CD4-positive, alpha-beta T cell treated with Interleukin-4 for 1 hour (primary cell): Measurements from ENCODE around the gene PRR7.

ENCODE experiments used
- DNase-seq, 2 donors: peaks; one replicate each; pipeline ENCODE4 v3.0.0-alpha.2; 2020 to 2022

Gene PRR7

GRCh38 chr5:177438468-177438867 lies 8.1 kb upstream of the PRR7 start:
- no peak for DNase-seq

DNA sequence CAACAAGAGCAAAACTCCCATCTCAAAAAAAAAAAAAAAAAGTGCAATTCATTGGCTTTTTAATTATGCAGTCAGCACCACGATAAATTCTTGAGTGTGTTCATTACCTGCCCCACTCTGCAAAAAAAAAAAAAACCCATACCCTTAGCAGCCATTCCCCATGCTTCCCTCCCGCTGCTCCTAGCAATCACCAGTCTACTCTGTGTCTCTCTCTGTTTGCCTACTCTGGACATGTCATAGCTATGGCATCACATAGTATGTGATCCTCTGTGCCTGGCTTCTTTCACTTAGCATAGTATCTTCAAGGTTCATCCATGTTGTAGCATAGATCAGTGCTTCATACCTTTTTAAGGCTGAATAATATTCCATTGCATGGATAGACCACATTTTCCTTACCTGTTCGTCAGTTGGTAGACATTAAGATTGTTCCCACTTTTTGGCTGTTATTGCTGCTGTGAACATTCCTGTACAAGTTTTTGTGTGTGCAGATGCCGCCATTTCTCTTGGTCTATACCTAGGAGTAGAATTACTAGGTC lies 7.0 kb upstream of the PRR7 start:
- DNase-seq = no peak

- DNase-seq = peak; percentile 51 to 76
Measured at GRCh38 chr5:177440211-177440989, 6.2 kb upstream of the PRR7 start.

DNA sequence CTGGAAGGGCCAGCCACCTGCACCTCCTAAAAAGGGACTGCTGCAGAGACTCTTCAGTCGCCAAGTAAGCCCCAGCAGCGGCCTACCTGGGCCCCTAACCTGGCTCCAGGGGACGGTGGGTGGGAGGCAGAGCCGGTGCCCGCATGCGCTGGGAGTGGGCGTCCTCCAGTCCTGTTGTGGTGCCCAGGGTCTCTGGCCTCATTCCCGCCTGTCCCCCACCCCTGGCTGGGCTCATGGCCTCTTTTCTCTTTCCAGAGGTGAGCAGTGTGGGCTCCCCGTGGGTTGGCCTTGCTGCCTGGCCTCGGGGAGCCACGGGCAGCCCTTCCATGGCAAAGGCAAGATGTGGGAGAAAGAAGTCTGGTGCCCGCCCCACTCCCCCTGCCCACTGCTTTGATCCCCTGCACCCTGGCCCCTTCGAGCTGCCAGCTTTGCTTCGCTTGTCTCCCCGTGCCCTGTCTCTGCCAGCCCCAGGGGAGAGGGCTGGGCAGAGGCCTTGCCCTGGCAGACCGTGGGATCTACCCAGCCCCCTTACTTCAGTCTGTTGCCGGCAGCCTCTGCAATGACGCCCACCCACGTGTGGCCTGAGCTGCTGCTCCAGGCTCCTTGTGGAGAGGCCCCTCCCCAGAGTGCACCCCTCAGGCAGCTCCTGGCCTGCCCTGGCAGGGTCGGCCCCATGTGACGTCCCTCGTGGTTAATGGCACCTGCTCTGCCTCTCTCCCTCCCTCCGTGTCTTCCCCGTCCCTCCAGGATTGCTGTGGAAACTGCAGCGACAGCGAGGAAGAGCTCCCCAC lies 5.4 kb upstream of the PRR7 start:
- DNase-seq = no peak

DNA sequence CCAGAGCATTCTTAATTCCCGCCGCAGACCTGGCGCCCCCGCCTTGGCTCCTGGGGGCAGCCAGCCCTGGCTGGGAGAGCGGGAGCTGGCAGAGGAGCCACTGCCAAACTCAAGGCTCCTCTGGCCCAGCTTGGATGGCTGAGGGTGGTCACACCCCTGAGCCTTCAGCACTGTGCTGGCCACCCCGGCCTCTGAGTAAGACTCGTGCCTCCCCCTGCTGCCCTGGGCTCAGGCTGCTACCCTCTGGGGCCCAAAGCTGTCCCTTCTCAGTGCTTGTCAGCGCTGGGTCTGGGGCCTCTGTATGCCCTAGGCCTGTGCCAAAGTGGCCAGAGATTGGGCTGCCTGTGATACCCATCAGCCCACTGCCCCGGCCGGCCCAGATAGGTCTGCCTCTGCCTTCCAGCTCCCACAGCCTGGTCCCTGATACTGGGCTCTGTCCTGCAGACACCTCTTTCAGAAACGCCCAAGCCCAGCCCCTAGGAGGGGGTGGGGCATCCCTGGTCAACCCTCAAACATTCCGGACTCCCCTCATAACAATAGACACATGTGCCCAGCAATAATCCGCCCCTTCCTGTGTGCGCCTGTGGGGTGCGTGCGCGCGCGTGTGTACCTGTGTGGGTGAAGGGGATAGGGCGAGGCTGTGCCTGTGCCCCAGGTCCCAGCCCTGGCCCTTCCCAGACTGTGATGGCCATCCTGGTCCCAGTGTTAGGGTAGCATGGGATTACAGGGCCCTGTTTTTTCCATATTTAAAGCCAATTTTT lies 4.4 kb upstream of the PRR7 start:
- DNase-seq = no peak

GRCh38 chr5:177443144-177443983 lies 3.2 kb upstream of the PRR7 start:
- no peak for DNase-seq

DNA sequence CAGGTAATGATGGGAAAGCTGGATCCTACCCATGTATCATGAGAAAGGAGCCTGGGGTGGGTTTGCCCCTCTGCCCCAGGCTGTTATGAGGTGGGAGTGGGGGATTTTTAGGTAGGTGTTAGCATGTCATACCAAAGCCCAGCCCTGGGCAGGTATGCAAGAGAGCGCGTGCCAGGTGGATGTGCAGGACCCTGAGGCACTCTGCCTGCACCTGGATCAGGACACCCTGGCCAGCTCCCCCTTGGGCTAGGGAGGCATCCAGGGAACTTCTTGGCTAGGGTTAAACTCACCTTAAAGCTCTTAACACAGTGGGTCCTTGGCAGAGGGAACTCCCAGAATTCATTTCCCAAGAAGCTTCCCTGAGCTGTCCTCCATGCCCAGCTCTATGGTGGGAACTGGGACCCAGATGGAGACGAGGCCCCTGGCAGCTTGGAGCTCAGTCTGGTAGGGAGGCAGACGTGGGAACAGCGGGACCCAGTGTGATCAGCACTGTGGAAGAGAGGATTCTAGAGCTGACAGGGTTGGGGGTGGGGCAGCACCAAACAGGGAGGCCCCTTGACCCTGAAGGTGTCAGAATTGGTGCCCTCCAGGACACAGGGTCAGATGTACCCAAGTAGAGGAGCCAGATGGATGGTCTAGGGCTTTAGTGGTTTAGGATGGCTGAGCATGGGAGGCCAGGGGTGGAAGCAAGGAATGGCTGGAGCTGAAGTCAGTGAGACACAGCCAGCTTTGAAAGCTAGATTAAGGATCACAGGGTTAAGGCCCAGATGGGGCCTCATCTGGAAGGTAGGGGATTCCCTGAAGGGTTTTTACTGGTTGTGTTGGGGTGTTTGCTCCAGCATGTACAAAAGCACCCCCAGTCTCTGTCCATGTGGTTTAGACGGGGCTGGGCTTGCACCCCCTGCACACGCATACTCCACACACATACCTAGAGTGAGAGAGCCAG lies 2.2 kb upstream of the PRR7 start:
- peak; percentile 30 to 66 for DNase-seq

- peak in 1 of 2 donors; percentile 60 for DNase-seq
Measured at GRCh38 chr5:177445052-177445916, 1.3 kb upstream of the PRR7 start.

- DNase-seq = peak in 1 of 2 donors; percentile 40
Measured at GRCh38 chr5:177445917-177446199, 756 bp upstream of the PRR7 start.

DNA sequence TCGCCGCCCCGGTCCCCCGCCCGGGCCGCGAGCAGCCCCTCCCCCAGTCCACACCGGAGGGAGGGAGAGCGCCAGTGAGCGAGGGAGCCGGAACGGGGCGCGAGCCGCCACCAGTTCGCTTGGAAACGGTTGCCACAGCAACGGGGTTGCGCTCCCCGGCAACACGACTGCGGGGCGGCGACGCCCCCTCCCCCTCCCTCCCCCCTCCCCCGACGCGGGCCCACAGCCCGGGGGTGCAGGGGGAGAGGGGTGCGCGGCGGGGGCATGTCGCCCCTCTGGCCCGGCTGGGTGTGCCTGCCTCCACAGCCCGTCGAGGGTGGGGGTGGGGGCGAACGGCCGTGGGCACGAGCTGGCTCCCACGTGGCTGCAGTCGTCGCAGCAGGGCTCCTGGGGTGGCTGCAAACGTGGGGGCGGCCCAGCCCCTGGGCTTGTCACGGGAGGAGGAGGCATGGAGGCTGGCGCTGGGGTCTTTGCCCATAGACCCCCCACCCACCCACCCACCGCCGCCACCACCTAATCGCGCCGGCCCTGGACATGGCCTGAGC lies 524 bp downstream of the PRR7 start:
- DNase-seq = peak; percentile 85 to 87

- DNase-seq = peak in 1 of 2 donors; percentile 48
Measured at GRCh38 chr5:177447611-177448243, 1.1 kb downstream of the PRR7 start.

DNA sequence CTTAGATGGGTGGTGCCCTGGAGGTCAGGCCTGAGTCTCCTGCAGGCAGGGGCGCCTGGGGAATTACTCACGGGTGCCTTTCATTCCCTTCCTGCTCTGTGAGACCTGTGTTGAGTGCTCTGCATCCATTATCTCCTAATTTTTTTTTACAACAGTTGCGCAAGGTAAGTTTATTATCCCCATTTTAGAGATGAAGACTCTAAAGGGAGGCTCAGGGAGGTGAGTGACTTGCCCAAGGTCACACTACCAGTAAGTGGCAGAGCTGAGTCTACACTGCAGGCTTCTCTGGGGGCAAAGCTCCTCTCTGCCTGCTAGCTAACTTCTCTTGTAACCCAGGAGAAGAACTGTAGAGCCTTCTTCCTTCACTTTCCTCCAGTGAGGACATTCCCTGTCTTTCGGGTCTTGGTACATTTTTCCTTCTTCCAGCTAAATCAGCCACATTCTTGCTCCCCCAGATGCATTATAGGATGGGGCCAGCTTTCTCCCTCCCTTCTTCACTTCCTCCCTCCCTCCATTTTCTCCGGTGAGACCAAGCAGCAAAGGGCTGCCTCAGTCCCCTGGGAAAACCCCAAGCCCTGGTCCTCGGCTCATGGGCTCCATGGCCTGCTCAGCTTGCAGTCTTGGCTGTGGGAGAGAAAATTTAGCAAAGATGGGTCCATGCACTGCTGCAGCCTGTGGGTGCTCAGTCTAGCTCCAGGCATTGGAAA lies 1.8 kb downstream of the PRR7 start:
- DNase-seq = no peak

DNA sequence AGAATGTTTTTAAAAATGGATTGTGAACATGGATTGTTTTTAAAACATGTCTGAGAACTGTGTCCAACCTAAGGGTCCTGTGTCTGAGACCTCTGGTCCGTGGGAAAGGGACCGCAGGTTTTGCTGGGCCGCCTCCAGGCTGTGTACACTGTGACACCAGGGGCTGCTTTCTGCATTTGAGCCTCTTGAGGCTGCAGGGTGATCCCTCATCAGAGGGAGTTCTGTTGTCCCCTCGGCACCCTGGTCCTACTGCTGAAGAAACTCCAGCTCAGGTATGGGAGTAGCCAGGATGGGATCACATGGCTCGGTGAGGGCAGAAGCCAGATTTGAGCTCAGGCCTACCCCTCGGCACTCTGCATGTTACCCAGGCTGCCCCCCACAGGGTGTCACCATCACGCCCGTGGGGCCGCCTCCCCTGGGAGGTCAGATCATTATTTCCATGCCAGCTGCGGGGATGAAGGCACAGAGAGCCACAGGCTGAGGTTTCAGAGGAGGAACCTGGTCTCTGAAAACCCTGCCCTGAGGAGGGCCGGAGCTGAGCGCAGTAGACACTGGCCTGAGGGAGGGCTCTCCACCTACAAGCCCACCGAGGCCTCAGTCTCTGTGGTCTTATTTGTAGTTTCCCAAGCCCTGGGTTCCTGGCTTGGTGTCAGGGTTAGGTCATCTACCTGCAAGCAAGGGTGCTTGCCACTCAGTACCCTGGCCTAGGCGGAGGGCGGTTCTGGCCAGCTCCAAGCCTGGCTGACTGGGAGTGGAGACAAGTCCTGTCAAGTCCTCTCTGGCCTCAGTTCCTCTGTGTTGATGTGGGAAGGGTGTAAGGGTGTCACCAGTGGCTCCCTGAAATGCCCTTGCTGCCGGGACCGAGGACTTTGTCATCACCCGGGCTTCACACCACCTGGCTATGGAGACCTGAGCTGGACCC lies 2.8 kb downstream of the PRR7 start:
- DNase-seq = no peak

DNA sequence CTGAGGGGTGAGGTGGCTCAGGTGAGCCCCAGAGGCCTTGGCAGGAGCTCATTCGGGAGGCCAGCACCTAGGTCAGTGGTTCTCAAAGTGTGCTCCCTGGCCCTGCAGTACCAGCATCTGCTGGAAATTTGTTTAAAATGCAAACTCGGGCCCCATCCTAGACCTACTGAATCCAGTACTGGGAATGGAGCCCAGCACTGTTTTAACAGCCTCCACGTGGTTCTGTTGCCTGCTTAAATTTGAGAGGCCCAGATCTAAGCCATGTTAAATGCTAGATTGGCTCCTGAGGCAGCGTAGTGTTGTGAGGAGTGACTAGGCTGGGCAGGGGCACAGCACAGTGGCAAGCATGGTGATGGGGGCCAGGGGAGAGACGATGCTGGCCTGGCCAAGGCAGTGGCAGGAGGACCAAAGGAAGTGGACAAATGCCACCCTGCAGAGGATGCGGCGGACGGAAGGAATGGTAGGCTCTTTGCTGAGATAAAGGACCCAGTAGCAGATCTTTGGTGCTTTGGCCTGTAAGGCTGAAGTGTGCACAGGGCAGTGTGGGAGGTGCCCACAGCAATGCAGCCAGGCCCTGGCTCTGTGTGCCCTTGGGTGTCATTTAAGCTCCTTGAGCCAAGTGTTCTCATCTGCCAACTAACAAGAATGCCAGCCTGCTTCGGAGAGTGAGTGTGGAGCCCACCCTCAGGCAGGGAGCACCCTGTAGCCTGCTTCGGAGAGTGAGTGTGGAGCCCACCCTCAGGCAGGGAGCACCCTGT lies 4.2 kb downstream of the PRR7 start:
- DNase-seq = no peak

- no peak for DNase-seq
Measured at GRCh38 chr5:177452688-177453638, 6.3 kb downstream of the PRR7 start.
